GM19043 (cell line): ENCODE data around the gene PRPF38A.

Experiments
- ATAC-seq: cut with Tn5 transposase; IDR thresholded peaks from one replicate; pipeline ENCODE4 v1.9.1; 2021; ENCODE audit warnings: low read depth; ENCODE audit not compliant: unreplicated experiment

PRPF38A gene

GRCh38 chr1:52455686-52456085 lies 51.3 kb downstream of the PRPF38A start:
- ATAC-seq: no peak

GRCh38 chr1:52460694-52461093 lies 56.3 kb downstream of the PRPF38A start:
- ATAC-seq: no peak

- ATAC-seq: no peak
Measured at GRCh38 chr1:52461821-52462220, 57.4 kb downstream of the PRPF38A start.

GRCh38 chr1:52463891-52464290 lies 59.5 kb downstream of the PRPF38A start:
- ATAC-seq: no peak

- ATAC-seq: no peak
Measured at GRCh38 chr1:52469108-52469507, 64.7 kb downstream of the PRPF38A start.
